ENCODE data around the gene UST.
A peak's percentile ranks its signal among the peaks of the same experiment; 100 is the strongest.
"Not testable (repeated sequence)": the region's sequence is repeated elsewhere in the genome, so short reads cannot be mapped to it uniquely, and the experiment has no call there.

UST gene

GRCh38 chr6:148769304-148769968 lies 22.6 kb downstream of the UST start:
- Mint-ChIP-seq H3K4me3 (no peak overlapping the region), H3K9me3 (no peaks in the 10 kb centered on the region), H3K36me3 (no peaks in the 10 kb centered on the region), H3K4me1 (peaks cover 70% of the 10 kb centered on the region), H3K27ac (peak overlapping the region; percentile 63), H3K27me3 (no peaks in the 10 kb centered on the region)
- ATAC-seq: no peak

DNA sequence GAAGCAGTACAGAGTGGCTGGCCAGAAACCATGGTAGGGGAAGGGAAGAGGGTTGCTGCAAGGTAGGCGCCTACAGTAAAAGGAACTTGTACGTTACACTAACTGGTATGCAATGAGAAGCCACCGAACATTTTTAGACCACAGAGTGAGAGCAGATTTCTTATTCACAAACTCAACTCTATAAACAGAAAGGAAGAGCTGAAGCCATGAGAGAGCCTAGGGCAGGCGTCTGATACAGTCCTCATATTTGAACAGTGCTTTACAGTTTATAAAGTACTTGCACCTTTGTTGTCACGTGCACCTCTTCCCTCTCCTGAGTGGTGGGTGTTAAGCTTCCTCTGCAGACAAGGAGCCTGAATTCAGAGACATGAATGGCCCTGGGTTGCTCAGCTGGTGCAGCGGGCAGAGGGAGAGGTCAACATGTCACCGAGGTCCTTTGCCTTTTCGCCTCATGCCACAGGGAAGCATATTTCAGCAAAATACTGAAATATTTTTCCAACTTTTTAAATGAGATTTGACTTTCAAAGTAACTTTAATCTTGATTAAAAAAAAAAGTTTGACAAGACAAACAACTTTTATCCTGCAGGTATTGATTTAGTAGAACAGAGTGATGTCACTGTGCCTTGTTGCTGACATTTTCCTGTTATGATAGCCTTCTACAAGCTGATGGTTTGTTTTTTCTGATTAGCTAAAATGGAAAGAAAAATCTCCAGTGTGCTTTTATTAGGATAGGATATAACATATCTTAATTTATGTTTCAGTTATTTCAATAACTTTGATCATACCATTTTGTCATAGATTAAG lies 23.8 kb downstream of the UST start:
- Mint-ChIP-seq H3K4me1 (peaks cover 66% of the 10 kb centered on the region), H3K9me3 (no peaks in the 10 kb centered on the region), H3K27ac (peak overlapping the region; percentile 61), H3K4me3 (peak overlapping the region; percentile 52), H3K36me3 (no peaks in the 10 kb centered on the region), H3K27me3 (no peaks in the 10 kb centered on the region)
- peak; percentile 86 for ATAC-seq

DNA sequence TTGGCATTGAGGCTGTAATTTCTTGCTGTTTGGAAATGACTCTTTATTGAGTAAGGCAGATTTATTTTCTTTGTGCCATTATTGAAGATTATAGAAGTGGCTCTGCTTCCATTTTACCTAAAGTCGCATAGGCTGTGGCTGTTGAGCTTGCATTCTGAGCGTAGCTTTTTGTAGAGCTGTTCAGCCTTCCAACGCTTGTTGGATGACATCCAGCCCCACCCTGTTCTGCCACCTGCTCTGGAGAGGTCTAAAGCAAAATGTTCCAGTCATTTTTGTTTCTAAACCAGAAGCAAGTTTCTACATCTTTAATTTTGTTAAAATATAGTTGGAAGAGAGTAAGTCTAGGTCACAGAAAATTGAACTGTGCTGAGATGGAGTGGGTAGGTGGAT lies 24.4 kb downstream of the UST start:
- no peak for ATAC-seq
- no peaks in the 10 kb centered on the region for H3K9me3 Mint-ChIP-seq
- peaks cover 63% of the 10 kb centered on the region for H3K4me1 Mint-ChIP-seq
- no peaks in the 10 kb centered on the region for H3K36me3 Mint-ChIP-seq
- no peak overlapping the region for H3K4me3 Mint-ChIP-seq
- H3K27me3 Mint-ChIP-seq: no peaks in the 10 kb centered on the region
- H3K27ac Mint-ChIP-seq: peak overlapping the region; percentile 61

DNA sequence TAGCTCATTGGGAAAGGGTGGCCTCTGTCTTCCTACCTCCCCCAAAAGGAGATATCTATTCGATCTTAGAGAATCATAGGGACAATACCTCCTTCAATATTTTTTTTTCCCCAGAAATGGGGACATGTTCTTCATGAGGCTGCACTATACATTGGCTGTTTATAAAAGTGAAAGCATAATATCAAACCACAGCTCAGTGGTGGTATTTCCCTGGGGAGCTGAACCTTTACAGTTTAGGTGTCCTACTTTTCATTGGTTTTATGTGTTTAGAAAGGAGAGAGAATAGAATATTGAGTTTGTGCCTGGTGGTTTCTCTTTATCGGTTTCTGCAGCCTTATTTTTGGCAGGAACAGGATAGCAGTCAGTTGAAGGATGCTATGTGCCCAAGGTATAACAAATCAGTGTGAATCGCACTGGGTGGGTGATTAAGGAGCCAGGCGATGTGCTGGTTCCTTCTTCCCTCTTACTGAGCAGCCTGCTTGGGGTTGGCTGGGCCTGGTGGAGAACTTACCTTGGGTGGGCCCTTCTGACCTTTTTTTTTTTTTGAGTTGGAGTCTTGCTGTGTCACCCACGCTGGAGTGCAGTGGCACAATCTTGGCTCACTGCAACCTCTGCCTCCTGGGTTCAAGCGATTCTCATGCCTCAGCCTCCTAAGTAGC lies 25.2 kb downstream of the UST start:
- no peaks in the 10 kb centered on the region for H3K9me3 Mint-ChIP-seq
- peak overlapping the region; percentile 61 for H3K27ac Mint-ChIP-seq
- peak; percentile 75 for ATAC-seq
- H3K36me3 Mint-ChIP-seq: no peaks in the 10 kb centered on the region
- H3K27me3 Mint-ChIP-seq: no peaks in the 10 kb centered on the region
- peak overlapping the region; percentile 57 for H3K4me3 Mint-ChIP-seq
- peaks cover 64% of the 10 kb centered on the region for H3K4me1 Mint-ChIP-seq

GRCh38 chr6:148775161-148775560 lies 28.3 kb downstream of the UST start:
- Mint-ChIP-seq H3K4me3 (no peak overlapping the region), H3K27me3 (no peaks in the 10 kb centered on the region), H3K4me1 (peaks cover 60% of the 10 kb centered on the region), H3K9me3 (no peaks in the 10 kb centered on the region), H3K27ac (no peak overlapping the region), H3K36me3 (no peaks in the 10 kb centered on the region)
- ATAC-seq: no peak

DNA sequence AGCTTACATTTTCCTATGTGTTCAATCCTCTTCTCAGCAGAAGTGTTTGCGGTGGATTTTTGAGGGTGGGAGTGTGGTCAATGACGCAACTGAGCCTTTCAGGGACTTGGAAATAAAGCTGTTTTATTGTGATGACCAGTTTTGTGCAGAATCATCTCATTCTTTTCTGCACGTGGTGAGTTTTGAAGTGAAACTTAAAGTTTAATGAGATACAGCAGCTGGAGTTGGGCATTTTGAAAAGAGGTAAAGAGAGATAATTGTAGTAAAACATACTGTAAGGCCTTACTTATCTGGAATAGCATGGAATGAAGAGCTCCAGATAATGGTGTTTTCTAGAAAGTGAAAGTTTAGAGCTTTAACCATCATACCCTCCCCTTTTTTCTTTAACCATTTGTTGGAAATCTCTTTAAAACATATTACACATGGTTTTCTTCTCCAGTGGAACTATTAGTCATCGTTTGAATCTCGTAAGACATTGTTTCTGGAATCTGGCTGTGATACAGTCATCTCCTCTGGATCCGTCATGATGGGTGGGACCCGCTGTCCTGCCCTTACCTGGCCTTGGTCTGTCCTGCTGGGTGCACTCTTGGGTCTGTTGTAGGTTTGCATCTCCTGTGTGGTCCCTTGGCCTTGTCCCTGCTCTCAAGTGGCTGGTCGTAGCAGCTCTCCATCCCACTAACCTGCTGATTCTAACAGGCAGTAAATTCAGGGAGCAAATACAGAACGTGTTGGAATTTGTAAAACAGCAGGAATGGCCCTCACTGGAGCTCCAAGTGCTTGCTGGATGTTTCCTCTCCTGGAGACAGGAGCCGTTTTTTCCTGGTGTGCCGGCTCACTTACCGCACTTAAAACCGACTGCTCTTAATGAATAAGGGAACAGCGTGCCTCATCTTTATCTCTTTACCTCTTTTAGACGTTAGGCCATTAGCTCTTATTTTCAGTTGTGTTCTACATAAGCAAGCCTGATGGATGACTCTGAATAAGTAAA lies 29.8 kb downstream of the UST start:
- peak overlapping the region; percentile 23 for H3K27ac Mint-ChIP-seq
- peaks cover 59% of the 10 kb centered on the region for H3K4me1 Mint-ChIP-seq
- no peaks in the 10 kb centered on the region for H3K27me3 Mint-ChIP-seq
- H3K9me3 Mint-ChIP-seq: no peaks in the 10 kb centered on the region
- H3K4me3 Mint-ChIP-seq: no peak overlapping the region
- no peaks in the 10 kb centered on the region for H3K36me3 Mint-ChIP-seq
- no peak for ATAC-seq

- Mint-ChIP-seq H3K4me1 (peaks cover 62% of the 10 kb centered on the region), H3K27ac (peak overlapping the region; percentile 58), H3K9me3 (no peaks in the 10 kb centered on the region), H3K4me3 (no peak overlapping the region), H3K36me3 (no peaks in the 10 kb centered on the region), H3K27me3 (no peaks in the 10 kb centered on the region)
- no peak for ATAC-seq
Measured at GRCh38 chr6:148779142-148779562, 32.3 kb downstream of the UST start.

GRCh38 chr6:148780423-148780822 lies 33.6 kb downstream of the UST start:
- peaks cover 62% of the 10 kb centered on the region for H3K4me1 Mint-ChIP-seq
- ATAC-seq, H3K9me3 Mint-ChIP-seq, H3K27me3 Mint-ChIP-seq, H3K36me3 Mint-ChIP-seq, H3K4me3 Mint-ChIP-seq: not testable (repeated sequence)
- H3K27ac Mint-ChIP-seq: peak overlapping the region; percentile 76

- H3K27ac Mint-ChIP-seq: peak overlapping the region; percentile 76
- no peaks in the 10 kb centered on the region for H3K27me3 Mint-ChIP-seq
- no peaks in the 10 kb centered on the region for H3K9me3 Mint-ChIP-seq
- no peaks in the 10 kb centered on the region for H3K36me3 Mint-ChIP-seq
- peaks cover 61% of the 10 kb centered on the region for H3K4me1 Mint-ChIP-seq
- ATAC-seq: peak; percentile 92
- H3K4me3 Mint-ChIP-seq: peak overlapping the region; percentile 60
Measured at GRCh38 chr6:148780918-148781436, 34.1 kb downstream of the UST start.

DNA sequence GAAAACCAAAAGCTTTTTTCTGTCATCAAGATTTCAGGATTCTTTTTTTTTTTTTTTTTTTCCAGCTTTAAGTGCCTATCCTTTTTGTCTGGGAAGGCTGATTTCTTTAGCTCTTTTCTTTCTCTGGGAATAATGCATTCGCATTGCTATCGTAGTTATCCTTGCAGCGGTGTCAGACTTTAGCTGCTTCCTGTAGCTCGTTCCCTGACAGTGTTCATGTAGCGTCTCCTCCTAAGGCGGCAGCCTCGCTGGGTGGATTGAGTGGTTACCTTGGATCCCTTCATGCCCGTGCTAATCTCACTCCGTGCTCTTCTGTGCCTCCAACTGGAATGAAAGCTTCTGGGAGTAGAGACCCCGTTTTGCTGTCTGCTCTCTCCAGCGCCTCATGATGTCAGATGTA lies 43.1 kb downstream of the UST start:
- Mint-ChIP-seq H3K27ac (peak overlapping the region; percentile 78), H3K4me1 (peaks cover 27% of the 10 kb centered on the region), H3K27me3 (no peaks in the 10 kb centered on the region), H3K4me3 (no peak overlapping the region), H3K9me3 (peaks cover 3% of the 10 kb centered on the region), H3K36me3 (peaks cover 15% of the 10 kb centered on the region)
- no peak for ATAC-seq

- H3K27ac Mint-ChIP-seq: peak overlapping the region; percentile 78
- H3K36me3 Mint-ChIP-seq: peaks cover 15% of the 10 kb centered on the region
- ATAC-seq: no peak
- peaks cover 27% of the 10 kb centered on the region for H3K4me1 Mint-ChIP-seq
- H3K4me3 Mint-ChIP-seq: no peak overlapping the region
- H3K9me3 Mint-ChIP-seq: peaks cover 3% of the 10 kb centered on the region
- no peaks in the 10 kb centered on the region for H3K27me3 Mint-ChIP-seq
Measured at GRCh38 chr6:148790404-148790803, 43.6 kb downstream of the UST start.

- Mint-ChIP-seq H3K36me3 (peaks cover 15% of the 10 kb centered on the region), H3K4me3 (no peak overlapping the region), H3K9me3 (peaks cover 3% of the 10 kb centered on the region), H3K27me3 (no peaks in the 10 kb centered on the region), H3K4me1 (peaks cover 27% of the 10 kb centered on the region), H3K27ac (peak overlapping the region; percentile 78)
- peak; percentile 89 for ATAC-seq
Measured at GRCh38 chr6:148790817-148791216, 44.0 kb downstream of the UST start.

- peaks cover 3% of the 10 kb centered on the region for H3K9me3 Mint-ChIP-seq
- H3K4me3 Mint-ChIP-seq: no peak overlapping the region
- H3K27me3 Mint-ChIP-seq: no peaks in the 10 kb centered on the region
- H3K27ac Mint-ChIP-seq: peak overlapping the region; percentile 78
- no peak for ATAC-seq
- peaks cover 15% of the 10 kb centered on the region for H3K36me3 Mint-ChIP-seq
- H3K4me1 Mint-ChIP-seq: peaks cover 27% of the 10 kb centered on the region
Measured at GRCh38 chr6:148791372-148791771, 44.5 kb downstream of the UST start.

GRCh38 chr6:148793721-148794120 lies 46.9 kb downstream of the UST start:
- no peak for ATAC-seq
- Mint-ChIP-seq H3K4me3 (no peak overlapping the region), H3K4me1 (peaks cover 43% of the 10 kb centered on the region), H3K36me3 (peaks cover 15% of the 10 kb centered on the region), H3K9me3 (peaks cover 3% of the 10 kb centered on the region), H3K27me3 (no peaks in the 10 kb centered on the region), H3K27ac (no peak overlapping the region)

Data from stimulated activated memory B cell treated with anti-CD40 and anti-IgM and Interleukin-4, amounts not matched to agents 10 μg/mL and 1 μg/mL and 100 μg/mL, for 72 hours (primary cell).